Measurements from ENCODE around the gene STK38.

Gene STK38

DNA sequence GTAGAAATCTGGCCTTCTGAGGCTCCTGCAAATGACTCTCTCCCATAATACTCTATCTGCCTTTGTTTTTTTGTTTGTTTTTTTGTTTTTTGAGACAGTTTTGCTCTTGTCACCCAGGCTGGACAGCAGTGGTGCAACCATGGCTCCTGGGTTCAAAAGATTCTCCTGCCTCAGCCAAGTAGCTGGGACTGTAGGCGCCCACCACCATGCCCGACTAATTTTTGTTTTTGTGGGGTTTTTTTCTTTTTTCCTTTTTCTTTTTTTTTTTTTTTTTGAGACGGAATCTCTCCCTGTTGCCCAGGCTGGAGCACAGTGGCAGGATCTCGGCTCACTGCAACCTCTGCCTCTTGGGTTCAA lies 16.6 kb upstream of the STK38 start:
- no peak for DNase-seq (ENCODE audit: low spot score)

DNA sequence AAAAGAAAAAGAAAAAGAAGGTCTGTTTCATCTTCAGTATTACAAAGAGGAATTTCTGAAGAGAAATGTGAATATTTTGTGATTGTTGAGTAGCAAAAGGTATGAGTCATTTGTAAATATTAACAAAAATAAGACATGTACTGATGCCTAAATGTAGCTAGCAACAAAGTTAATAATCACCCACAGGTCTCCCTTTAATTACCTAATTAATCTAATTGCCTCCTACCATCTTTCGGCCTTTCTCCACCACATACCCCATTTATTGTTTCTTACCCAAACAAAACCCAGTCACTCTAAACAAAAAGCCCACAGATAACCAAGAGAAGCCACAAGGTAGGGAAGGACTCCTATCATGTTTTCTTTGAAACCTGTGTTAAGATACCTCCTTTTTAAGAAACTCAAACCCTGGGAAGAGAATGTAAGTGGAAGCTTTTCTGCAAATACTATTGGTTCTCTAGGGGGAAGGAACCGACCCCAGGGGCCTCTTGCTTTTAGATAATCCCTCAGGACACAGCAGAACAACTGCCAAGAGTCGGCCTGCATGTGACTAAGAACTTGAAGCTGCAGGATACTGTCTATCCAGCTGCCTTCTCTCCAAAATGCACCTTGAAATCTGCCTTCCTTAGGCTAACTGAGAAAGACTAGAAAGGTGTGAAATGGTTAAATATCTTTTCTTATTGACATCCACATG lies 16.1 kb upstream of the STK38 start:
- no peak for DNase-seq (ENCODE audit: low spot score)

DNA sequence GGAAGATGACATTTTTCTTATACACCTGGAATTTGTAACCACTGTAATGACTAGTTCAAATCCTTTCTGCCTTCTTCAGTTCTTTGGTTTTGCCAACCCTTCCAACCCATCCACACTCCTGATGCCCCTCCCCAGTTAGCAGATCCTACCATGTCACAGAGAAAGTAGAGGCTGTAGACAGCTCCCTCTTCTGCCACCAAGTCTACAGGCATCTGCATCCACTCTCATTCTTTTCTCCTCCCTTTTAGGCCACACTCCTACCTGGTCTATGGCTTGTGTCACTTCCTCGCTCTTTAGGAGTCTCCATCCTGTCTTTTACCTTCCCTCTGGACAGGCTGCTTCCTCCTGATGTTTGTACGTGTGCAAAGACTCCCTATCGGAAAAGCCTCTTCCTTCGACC lies 13.5 kb upstream of the STK38 start:
- no peak for DNase-seq (ENCODE audit: low spot score)

DNA sequence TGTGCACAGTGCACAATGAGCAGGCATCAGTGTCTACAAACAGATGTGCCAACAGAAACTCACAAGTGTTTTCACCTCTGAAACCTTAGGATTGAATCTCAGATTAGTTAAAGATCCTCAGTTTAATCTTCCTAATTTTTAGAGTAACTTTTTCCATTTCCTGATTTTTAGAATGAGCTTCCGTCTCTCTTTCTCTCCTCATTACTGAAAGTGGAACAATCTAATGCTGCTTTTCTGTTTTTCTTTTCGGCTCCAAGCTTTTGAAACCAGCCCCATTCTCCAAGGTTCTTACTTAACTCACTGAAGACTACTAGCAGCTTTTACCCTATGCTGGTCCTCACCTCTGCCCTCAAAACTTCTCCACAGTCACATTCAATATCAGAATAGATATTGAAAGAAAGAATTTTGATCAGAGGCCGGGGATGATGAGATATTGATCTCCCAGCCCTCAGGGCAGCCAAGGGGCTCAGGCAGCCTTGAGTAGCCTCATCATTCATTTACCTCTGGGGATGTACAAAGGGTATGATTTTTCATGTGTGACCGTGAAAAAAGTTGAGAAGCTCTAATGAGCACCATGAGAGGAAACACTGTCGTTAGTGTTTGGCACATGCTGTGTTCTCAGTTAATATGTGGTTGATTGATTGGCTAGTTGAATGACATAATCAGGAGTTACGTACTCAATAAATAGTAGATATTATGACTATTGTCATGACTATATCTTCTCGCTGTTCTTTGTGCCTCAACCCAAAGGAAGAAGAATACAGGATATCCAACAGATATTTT lies 11.9 kb upstream of the STK38 start:
- DNase-seq (ENCODE audit: low spot score) = no peak

DNA sequence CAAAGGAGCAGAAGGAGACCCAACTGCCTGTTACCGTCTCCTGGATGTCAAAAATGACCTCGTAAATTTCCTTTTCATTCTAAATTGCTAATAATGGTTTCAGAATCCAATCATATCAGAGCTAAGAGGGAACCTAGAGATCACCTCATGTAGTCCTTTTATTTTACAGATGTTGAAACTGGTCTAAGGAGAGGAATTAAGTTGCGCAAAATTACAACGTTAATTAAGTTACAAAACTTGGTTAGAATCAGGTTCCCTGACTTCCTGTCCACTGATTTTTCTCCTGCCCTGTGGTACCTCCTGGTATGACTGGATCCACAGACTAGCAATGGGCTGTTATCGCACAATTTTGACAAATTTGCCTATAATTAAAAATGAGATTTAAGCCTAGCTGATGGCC lies 9.0 kb upstream of the STK38 start:
- DNase-seq (ENCODE audit: low spot score) = no peak

DNA sequence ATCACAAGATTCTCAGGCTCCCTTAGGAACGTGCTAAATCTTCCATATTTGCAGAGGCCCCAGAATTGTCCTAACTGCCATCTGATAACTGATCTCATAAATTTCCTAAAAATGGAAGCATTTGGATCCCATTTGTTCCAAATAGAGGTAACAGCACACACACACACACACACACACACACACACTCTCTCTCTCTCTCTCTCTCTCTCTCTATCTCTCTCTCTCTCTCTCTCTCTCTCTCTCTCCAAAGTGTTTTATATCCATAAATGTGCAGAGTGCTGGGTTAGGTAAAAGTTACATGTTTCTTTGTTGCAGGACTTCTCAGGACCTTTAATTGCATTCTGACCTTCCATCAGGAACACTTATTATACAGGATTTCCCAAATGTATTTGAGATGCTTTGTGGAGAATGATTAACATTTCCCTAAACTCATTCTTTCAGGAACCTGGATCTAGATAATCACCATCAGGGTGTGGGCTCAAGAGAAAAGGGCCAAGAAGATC lies 8.5 kb upstream of the STK38 start:
- no peak for DNase-seq (ENCODE audit: low spot score)

DNA sequence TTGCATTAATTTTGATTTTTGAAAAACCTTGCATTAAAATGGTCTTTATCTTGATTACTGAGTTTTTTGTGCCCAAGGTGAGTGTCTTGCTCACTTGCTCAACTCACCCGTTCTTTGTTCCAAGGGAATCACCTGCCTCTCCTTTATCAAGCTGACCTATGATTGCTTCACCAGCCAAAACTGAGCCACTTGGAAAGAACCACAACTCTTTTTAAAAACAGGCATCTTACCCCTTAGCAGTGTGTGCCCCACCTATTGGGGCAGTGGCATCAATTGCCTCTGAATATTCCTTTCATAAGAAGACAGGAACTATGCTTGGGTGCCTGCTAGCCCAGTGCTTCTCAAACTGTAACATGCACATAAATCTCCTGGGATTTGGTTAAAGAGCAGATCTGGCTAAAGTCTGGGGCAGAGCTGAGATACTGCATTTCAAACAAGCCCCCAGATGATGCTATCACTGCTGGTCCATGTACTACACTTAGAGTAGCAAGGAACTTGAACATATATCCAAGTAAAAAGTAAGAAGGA lies 3.3 kb upstream of the STK38 start:
- no peak for DNase-seq (ENCODE audit: low spot score)

DNA sequence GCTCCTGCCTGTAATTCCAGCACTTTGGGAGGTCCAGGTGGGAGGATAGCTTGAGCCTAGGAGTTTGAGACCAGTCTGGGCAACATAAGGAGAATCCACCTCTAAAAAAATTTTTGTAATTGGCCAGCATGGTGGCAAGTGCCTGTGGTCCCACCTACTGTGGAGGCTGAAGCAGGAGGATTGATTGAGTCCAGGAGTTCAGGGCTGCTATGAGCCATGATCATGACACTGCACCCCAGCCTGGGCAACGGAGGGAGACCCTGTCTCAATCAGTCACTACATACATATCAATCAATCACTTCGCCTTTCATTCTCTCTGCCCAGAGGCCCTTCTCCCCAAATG lies 1.1 kb upstream of the STK38 start:
- no peak for DNase-seq (ENCODE audit: low spot score)

DNA sequence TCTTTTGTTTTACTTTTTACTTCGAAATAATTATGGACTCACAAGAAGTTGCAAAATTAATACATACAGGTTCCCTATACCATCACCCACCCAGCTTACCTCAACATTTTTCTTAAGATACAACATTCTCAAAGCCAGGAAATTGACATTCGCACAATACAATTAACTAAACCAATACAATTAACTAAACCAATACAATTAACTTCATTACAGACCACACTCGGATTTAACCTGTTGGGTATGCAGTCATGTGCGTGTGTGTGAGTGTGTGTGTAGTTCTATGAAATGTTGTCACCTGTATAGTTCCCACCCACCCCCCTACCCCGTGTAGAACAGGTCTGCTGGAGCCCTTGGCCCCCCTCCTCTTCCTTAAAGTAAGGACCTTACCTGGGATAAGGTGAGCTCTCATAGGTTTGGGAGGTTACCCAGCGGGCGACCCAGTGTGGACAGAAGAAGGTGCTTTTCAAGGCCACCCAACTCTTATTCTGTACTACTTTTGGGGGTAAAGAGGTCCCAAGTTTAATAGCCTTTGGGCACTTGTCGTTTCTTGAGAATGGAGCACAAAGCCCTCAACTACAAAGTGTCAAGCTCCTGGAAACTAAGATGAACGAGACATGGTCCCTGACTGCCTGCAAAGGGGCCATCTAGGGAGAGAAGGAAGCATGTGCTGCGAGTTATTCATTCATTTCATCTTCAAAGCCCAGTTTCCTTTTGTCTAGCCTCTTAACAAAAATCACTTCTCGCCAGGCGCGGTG lies 544 bp upstream of the STK38 start:
- no peak for DNase-seq (ENCODE audit: low spot score)

DNA sequence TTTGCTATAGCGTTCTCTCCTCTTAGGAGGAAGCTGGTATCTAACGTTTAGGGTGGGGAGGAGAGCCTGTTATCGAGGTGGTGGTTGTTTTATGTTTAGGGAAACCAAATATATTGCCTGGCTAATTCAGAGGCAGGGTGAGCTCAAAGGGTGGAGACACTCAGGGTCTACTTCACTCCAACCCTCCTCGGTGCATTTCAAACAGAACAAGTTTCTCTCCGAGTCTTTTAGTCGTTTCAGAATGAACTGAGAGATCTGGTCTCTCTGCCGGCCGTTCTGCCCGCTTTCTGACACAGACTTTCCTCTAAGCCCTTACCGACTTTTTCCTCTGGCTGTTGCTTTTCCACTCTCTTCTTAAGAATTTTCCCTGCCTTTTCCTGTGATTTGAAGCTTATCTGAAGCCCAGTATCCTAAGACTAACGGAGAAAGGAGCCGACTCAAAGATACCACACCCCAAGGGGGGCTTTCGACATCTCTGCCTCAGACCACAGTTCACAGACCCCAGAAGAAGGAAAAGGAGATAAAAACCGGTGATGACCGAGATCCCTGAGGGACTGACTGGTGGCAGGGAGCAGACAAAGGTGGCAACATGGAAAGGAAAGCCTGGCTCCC lies 865 bp downstream of the STK38 start:
- peak; percentile 15 for DNase-seq (ENCODE audit: low spot score)

DNA sequence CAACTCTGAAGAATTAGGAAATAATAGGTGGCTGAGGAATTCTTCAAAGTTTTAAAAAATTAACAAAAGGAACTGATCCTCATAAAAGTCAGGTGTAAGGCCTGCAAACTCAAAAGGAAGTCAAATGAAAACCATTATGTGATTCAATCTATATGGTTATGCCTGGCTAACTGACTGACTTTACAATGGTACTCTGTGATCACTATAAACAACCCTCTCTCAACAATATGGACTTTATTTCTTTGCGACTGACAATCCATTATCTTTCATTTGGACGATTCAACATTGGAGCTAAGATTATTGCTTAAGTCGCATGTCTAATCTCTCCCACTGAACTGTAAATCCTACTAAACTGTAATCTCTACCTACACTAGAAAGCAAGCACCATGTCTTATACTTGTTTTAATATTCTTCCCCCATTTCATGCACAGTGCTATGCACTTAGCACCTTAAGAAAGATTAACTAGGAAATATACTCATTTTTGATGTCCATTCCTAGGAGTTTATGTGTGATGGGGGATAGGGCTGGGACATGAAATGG lies 1.4 kb downstream of the STK38 start:
- no peak for DNase-seq (ENCODE audit: low spot score)

DNA sequence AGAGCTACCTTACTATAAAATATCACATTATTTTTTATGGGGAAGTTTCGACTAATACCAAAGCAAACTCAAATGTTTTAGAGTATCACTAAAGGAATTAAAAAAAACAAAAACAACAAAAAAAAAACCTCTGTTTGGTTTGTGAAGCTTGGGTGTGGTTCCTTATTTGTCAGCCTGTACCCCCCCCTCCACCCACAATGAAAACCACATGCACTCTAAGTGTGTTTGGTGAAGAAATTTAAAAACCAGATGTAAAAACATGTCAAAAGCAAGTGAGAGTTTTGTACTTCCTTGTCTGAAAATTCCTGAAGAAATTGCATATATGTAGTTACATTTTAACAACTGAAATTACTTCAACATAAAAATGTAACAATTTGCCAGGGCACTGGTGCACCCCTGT lies 3.1 kb downstream of the STK38 start:
- peak; percentile 71 for DNase-seq (ENCODE audit: low spot score)

DNA sequence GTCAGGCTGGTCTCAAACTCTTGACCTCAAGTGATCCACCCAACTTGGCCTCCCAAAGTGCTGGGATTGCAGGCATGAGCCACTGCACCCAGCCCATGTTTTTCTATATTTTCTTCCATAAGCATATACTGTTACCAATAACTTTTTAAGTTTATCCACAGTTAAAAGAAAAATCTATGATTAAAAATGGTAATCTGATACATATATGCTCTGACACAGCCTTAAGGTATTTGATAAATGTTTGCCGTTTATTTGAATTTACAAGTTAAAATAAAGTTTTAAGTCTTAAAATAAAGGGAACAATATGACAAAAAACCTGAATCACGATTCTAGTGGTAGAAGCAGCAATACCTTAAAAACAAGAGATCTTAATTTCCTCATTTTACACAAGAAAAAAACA lies 5.2 kb downstream of the STK38 start:
- DNase-seq (ENCODE audit: low spot score) = no peak

DNA sequence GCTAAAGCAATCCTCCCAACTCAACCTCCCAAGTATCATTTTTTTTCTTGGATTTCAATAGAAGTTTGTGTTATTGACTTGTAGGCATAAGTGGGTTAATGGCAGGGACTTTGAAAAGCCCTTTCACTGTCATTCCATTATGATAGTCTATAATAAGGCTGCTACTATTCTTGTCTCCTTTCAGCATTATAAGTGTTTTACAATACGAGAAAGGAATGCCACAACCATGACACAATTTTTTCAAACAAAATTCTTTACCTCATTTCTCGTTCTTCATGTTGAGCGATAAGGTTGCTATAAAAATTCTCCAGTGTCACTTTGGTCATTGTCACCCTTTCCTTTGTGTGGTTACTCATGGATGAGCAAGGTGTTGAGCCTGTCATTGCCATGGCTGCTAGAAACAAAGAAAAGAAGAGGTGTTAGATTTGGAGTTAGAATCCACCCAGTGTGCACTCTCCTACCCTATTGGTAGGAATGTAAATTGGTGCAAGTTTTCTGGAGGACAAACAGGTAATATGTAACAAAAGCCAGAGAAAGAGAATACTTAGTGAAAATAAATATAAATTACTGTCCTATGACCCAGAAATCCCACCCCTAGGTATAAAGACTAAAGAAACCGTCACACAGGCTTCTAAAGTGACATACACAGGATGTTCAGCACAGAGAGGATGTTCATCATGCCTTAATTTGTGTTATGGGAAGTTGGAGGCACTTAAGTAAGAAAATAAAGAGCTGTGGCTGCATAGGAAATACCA lies 7.3 kb downstream of the STK38 start:
- DNase-seq (ENCODE audit: low spot score) = no peak

DNA sequence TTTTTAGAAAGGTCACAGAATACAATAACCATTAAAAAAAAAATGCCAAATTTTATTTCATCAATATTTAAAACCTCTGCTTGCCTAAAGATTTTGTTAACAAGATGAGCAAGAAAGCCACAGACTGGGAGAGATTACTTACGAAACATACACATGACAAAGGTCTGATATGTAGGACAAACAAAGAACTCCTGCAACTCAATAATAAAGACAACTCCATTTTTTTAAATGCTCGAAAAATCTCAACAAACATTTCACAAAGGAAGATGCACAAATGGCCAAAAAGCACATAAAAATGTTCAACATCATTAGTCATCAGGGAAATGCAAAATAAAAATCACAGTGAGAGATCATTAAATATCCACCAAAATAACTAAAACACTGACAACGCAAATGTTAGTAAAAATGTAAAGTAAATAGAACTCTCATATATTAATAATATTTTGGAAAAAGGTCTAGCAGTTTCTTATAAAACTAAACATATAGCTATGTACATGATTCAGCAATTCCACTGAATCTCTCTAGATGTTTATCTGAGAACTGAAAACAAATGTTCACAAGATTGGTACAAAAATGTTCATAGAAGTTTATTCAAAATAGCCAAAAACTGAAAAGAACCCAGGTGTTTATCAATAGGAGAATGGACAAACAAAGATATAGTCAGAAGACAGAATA lies 10.3 kb downstream of the STK38 start:
- no peak for DNase-seq (ENCODE audit: low spot score)

DNA sequence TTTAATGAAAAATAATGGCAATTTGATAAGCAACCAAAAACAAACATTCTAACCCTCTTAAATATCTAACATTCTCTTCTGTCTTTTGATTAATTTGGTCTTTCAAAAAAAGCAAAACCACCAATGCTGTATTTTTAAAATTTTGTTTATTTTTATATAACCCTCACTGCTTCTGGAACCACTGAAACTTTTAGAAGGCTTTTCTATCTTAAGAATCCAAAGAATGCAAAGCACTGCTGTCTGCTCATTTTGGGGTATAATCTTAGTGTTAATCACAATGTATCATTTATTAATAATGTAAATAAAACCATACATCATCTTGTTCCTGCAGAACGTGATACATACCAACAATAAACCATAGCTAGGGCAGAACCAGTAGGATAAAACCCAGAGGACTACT lies 14.0 kb downstream of the STK38 start:
- DNase-seq (ENCODE audit: low spot score) = no peak

DNA sequence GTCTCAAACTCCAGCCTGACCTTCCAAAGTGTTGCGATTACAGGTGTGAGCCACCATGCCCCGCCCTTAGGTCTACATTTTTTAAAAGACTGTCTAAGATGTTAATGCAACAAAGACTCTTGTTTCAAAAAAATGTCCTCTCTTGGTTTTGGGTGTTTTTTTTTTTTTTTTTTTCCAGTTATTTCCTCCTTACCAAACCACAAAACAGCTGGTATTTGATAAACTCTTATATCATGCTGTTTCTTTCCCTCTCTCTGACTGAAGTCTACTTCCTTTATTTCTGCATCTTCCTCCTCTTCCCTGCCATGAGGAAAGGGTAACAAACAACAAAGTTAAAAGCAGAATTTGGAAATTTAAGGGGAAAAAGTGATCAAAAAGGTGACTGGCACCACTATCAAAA lies 21.2 kb downstream of the STK38 start:
- DNase-seq (ENCODE audit: low spot score) = no peak

DNA sequence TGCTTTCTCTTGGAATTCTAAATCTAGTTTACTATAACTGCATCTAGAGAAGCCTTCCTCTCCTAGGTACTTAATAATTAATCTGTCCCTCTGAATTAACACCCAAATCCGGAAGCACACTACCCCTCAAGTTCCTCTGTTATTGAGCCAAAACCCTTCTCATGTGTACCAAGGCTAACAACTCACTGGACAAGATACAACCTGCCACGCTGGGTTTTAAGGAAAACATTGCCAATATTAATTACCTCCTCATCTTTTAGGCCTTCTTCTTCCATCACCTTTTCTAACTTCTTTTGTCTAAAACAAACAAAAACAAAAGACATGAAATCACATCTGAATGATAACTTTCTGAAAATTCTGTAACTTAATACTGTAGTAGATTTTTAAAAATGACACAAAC lies 21.9 kb downstream of the STK38 start:
- DNase-seq (ENCODE audit: low spot score) = no peak

DNA sequence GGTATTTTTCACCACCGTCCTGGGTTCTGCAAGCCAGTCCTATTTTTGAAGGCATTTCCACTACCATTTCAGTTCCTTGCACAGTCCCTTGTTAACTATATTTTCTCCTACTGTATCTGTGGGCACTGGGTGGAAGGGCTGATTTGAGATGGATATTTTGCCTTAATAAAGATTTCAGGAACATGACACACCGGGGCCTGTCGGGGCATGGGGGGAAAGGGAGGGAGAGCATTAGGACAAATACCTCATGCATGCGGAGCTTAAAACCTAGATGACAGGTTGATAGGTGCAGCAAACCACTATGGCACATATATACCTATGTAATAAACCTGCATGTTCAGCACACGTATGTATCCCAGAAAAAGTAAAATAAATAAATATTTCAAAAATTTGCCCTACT lies 22.4 kb downstream of the STK38 start:
- DNase-seq (ENCODE audit: low spot score) = no peak

DNA sequence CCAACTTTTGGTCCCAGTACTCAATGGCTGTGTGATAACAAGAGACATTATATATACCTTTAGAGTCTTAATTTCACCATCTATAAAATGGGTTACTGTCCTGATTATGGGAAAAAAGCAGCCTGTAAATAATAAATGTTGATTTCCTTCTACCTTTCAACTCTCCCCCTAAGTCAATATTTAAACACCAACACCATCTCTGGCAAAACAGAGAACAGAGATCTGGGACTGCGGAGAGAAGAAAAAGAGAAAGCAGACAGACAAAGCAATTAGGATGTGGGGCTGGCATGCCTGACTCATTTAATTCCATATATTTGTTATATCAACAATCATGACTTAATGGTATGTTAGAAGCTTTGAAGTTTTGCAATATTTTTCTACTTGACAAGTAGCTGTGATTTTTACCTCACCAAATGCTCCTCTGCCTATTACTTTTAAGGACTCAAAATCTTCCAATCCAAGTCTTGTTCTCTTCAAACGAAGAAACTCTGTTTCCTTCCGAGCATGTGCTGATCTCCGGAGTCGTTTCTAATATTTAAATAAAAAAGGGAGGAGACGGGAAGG lies 23.3 kb downstream of the STK38 start:
- no peak for DNase-seq (ENCODE audit: low spot score)

DNA sequence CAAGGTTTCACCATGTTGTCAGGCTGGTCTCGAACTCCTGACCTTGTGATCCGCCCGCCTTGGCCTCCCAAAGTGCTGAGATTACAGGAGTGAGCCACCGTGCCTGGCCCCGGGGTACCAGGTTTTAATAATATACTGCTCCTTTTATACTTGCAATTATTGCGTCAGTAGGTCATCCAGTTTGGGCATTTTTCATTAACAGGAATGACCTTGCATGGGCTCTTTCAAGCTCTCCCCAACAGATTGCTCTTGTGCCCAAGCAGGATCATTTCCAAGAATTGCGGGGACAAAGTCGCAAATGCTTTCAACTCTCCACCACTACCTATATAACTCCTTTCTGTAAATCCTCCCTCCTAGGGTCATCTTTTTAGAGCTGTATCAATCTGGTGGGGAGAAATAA lies 23.8 kb downstream of the STK38 start:
- no peak for DNase-seq (ENCODE audit: low spot score)

Data from AG08395 (cell line).